Measurements from ENCODE around the gene LRRC8C.
A peak's percentile ranks its signal among the peaks of the same experiment; 100 is the strongest.

LRRC8C gene

DNA sequence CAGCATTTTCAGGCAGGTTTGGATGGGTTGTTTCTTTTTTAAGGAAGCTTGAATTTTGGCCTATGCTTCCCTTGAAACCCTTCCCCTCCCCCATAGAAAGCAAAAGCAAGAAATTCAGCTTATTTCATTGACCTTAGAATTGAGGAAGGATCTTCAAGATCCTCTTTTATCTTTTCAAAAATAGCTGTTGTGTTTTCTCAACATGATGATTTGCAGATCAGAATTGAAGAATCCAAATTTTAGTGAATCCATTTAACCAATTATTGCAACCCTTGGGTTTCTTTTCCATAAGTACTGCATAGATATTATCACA is 73.7 kb downstream of the LRRC8C start:
- DNase-seq = no peak

GRCh38 chr1:89708751-89709375 is 75.9 kb downstream of the LRRC8C start:
- no peak for DNase-seq

GRCh38 chr1:89710498-89711139 is 77.7 kb downstream of the LRRC8C start:
- no peak for DNase-seq

GRCh38 chr1:89711140-89711778 is 78.3 kb downstream of the LRRC8C start:
- no peak for DNase-seq

DNA sequence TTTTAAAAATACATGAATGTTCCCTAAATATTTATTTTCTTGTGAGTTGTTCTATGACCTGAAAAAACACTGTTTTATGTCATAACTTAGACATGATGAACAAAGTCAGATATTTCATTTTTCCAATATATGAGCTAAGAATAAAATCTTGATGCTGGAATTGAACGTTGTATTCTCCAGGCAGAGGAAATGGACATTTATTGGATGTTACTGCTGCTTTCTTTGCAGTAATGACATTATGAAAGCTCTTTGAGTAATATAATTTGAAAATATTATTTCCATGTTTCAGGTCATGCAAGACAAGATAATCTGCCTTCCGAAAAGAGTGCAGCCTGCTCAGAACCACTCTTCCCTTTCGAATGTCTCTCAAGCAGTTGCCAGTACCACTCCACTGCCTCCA is 79.5 kb downstream of the LRRC8C start:
- DNase-seq = no peak

DNA sequence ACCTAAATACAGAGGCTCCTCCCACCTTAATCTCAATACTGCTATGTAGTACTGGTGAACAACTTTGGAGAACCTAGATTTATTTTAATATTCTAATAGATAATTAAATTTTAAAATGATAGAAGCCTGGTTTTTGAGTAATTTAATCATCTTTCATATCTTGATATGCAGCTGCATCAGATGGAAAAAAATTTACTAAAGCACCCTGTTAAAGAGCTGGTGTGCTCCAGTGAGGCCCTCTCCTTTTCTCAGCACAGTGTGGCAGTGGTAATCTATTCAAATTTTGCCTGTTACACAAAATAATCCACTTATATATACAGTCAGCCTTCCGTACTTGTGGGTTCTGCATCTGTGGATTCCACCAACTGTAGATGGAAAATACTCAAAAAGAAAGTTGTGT is 82.8 kb downstream of the LRRC8C start:
- no peak for DNase-seq

DNA sequence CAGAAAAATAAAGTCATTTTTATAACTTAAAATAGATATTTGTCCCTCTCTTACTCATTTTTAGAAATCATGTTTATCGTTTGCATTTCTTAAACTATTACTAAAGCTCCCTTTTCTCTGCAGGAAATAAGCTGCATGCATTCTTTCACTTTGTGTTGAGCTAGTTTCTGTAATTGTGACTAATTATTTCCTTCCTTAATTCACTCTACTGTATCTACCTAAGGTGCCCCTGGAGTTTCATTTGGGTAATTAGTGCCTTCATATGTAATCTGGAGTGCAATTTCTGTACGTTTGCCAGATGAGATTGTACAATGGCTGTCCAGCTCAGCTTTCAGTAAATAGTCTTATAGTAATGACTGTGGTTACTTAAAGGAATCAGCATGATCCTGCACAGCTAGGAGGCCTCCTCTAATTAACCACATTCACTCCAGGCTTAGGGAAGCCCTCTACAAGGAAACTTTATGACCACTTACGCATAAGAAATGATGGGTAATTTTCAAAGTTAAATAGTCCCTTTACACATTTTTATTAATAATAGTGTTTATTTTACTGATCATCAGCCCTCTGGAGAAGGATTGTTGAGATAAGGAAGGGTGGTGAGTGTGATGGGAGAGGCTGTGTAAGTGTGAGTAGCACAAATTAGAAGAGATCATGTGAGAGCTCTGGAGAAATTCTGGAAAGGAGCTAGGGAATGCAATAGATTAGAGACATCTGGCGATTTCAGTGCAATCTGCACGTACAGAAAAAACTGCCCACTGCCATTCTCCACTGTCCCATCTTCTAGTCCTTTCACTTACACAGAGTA is 86.8 kb downstream of the LRRC8C start:
- no peak for DNase-seq

GRCh38 chr1:89720839-89721238 is 87.9 kb downstream of the LRRC8C start:
- DNase-seq = no peak

DNA sequence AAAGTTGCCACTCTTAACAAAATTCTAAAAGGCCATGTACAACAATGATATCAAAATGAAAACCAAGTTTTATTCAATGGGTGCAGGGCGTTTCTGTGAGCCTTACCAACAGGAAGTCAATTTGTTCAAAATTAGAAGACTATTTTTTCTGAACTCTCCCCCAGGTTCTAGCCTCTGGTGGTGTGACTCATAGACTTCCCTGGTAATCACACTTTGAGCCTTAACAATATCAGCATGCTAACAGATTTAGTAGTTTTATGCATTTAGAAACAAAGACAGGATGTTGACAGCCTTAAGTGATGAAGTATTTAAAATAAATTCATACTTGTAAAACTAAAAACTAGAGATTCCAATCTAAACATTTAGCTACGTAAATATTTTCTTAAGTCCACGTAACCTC is 88.4 kb downstream of the LRRC8C start:
- no peak for DNase-seq

- no peak for DNase-seq
Observed at GRCh38 chr1:89723144-89723543, 90.2 kb downstream of the LRRC8C start.

DNA sequence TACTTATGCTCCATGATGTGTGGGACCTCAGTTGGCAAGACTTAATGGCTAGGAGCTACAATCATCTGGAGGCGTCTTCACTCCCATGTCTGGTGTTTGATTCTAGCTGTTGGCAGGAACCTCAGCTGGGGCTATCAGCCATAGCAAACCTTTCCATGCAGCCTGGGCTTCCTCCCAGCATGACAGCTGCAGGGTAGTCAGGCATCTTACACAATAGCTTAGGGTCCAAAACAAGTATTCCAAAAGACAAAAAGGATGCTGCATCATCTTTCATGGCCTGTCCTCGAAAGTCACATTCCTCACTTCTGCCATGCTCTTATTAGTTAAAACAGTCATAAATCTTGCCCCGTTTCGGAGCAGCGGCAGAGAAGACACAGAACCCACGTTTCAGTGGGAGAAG is 90.9 kb downstream of the LRRC8C start:
- no peak for DNase-seq

DNA sequence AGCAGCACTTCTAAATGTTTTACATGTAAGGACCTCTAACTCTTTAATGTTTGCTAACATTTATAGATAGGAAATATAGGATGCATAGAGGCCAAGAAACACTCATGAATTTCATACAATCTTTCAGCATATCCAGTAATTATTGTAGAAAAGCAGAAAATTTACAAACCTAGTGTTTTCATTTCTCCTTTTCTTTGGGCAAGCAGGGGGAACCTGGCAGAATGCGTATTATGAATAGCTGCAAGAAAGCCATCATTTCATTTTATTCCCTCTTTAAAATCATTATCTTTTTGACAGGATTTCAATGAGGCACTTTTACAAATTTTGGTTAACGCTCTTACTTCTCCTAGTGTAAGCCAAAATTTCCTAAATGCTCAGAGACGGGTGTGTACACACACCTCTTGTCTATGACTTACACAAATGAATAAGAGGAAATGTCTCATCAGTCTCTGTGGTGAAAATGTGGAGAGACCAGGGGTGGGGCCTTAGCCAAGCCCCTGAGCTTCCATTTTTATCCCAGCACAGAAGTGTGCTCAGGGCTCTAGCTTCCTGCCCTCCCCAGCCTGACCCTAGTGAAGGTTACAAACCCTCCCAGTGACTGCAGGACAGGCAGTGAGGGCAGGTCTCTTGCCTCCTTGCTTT is 91.6 kb downstream of the LRRC8C start:
- DNase-seq = peak; percentile 80

GRCh38 chr1:89725011-89725370 is 92.1 kb downstream of the LRRC8C start:
- DNase-seq = no peak

- DNase-seq = no peak
Observed at GRCh38 chr1:89725631-89726030, 92.7 kb downstream of the LRRC8C start.

- no peak for DNase-seq
Observed at GRCh38 chr1:89727517-89728312, 94.8 kb downstream of the LRRC8C start.

GRCh38 chr1:89728381-89728780 is 95.5 kb downstream of the LRRC8C start:
- DNase-seq = no peak

DNA sequence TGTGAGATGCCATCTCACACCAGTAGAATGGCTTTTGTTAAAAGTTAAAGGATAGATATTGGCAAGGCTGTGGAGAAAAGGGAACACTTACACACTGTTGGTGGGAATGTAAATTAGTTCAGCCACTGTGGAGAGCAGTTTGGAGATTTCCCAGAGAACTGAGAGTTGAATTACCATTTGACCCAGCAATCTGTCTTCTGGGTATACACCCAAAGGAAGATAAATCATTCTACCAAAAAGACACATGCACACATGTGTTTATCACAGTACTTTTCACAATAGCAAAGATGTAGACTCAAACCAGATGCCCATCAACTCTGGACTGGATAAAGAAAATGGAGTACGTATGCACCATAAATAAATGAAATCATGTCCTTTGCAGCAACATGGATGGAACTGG is 99.3 kb downstream of the LRRC8C start:
- DNase-seq = no peak

GRCh38 chr1:89732643-89733222 is 99.8 kb downstream of the LRRC8C start:
- no peak for DNase-seq

- no peak for DNase-seq
Observed at GRCh38 chr1:89733748-89734147, 100.8 kb downstream of the LRRC8C start.

GRCh38 chr1:89734442-89734841 is 101.5 kb downstream of the LRRC8C start:
- DNase-seq = no peak

DNA sequence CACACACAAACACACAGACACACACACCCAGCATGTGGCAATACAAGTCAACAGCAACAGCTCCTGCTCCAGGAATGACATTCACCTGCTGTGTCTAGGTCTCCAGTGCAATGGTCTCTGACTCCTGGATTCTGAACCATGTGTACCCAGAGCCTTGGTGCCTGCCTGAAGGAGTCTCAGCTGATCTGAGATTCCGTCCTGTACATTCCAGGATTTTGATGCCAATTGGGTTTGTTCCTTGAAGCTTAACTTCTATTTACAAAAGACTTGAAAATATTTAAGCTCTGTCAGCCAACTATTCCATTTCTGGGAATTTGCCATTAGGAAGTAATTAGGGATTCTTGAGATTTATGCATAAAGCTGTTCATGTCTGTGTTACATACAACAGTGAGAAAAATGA is 102.6 kb downstream of the LRRC8C start:
- DNase-seq = no peak

Measured in activated CD8-positive, alpha-beta memory T cell treated with anti-CD3 and anti-CD28 coated beads, Interleukin-2, amount 50 U/mL, for 48 hours (primary cell).